PC-9 (cell line): ENCODE data around the gene RBM48. TPM values are rescaled to one million over a fixed set of nuclear protein-coding genes. Genes with fewer than 3 reads are reported as not detected.

Experiments used
- BruUV-seq: library from RNA; stranded (reverse); fragments of 400-500 nt; replicated peaks from 2 replicates; lab custom pipeline; 2021; lab: Mats Ljungman, UMichigan
- CTCF ChIA-PET: fragments of 300-600 bp; sonication (Branson Sonifier 250); formaldehyde crosslinking; loops from one replicate; lab custom pipeline; 2022; ENCODE audit warnings: antibody characterized with exemption; lab: Charles Lee
- POLR2A ChIA-PET: fragments of 300-600 bp; sonication (Branson Sonifier 250); formaldehyde crosslinking; loops from one replicate; lab custom pipeline; 2022; ENCODE audit warnings: antibody characterized with exemption; ENCODE audit not compliant: unreplicated experiment; lab: Charles Lee
- DNase-seq, 2 experiments: peaks; one replicate each; pipeline versions ENCODE4 v3.0.0 to v3.0.0-alpha.2; 2015 to 2022; ENCODE audit warnings: mixed read lengths in 1 of 2
- H2AFZ ChIP-seq: fragments of 200-600 bp; sonication (generic); 2 replicates; pipeline ENCODE4 v1.8.1; 2017; ENCODE audit warnings: antibody characterized with exemption
- H3F3A ChIP-seq: fragments of 200-600 bp; sonication (generic); 2 replicates; pipeline ENCODE4 v1.8.1; 2017; ENCODE audit warnings: antibody characterized with exemption, mild to moderate bottlenecking, low read depth; ENCODE audit not compliant: insufficient read depth
- H3K27ac ChIP-seq: fragments of 200-600 bp; sonication (generic); 2 replicates; pipeline ENCODE4 v1.6.1; 2016; ENCODE audit warnings: mixed run types
- H3K27me3 ChIP-seq: fragments of 200-600 bp; sonication (generic); 2 replicates; pipeline ENCODE4 v1.6.1; 2016; ENCODE audit warnings: low read depth, mixed run types; ENCODE audit not compliant: insufficient read depth
- H3K36me3 ChIP-seq: fragments of 200-600 bp; sonication (generic); 2 replicates; pipeline ENCODE4 v1.6.1; 2016; ENCODE audit warnings: low read depth, mixed run types
- H3K4me1 ChIP-seq: fragments of 200-600 bp; sonication (generic); replicated peaks from 2 replicates; pipeline ENCODE4 v1.6.1; 2016; ENCODE audit warnings: mixed run types; ENCODE audit not compliant: insufficient read depth
- H3K4me2 ChIP-seq: fragments of 200-600 bp; sonication (generic); 2 replicates; pipeline ENCODE4 v1.6.1; 2017; ENCODE audit warnings: mixed run types
- H3K4me3 ChIP-seq: fragments of 200-600 bp; sonication (generic); 2 replicates; pipeline ENCODE4 v1.6.1; 2016; ENCODE audit warnings: mixed run types
- H3K79me2 ChIP-seq: fragments of 200-600 bp; sonication (generic); 2 replicates; pipeline ENCODE4 v1.6.1; 2017; ENCODE audit warnings: low read depth, mixed run types
- H3K9me2 ChIP-seq: fragments of 200-600 bp; sonication (generic); 2 replicates; pipeline ENCODE4 v1.8.1; 2017; ENCODE audit warnings: mild to moderate bottlenecking; ENCODE audit not compliant: insufficient read depth
- H3K9me3 ChIP-seq: fragments of 200-600 bp; sonication (generic); 2 replicates; pipeline ENCODE4 v1.8.1; 2016; ENCODE audit warnings: low read depth; ENCODE audit not compliant: insufficient read depth
- H4K20me1 ChIP-seq: fragments of 200-600 bp; sonication (generic); 2 replicates; pipeline ENCODE4 v1.8.1; 2017; ENCODE audit not compliant: insufficient read depth
- CTCF ChIP-seq: fragments of 200-600 bp; sonication (generic); conservative IDR thresholded peaks from 2 replicates; pipeline ENCODE4 v1.6.1; 2017; ENCODE audit warnings: mixed run types, antibody characterized with exemption, mild to moderate bottlenecking, moderate library complexity
- EZH2 ChIP-seq: fragments of 200-600 bp; sonication (generic); IDR thresholded peaks from 2 replicates; pipeline ENCODE4 v1.8.0; 2017; ENCODE audit warnings: antibody characterized with exemption, low read depth
- intact Hi-C: fragments of 100-400 bp; cut with micrococcal nuclease; formaldehyde crosslinking; loops from one replicate; pipeline ENCODE4 v1.10.0; 2022; ENCODE audit not compliant: unreplicated experiment
- total RNA-seq: library from RNA; stranded (reverse); gene quantifications from 2 replicates; pipeline ENCODE4 v1.2.3, GENCODE V29; 2021

The RBM48 gene
- total RNA-seq, 1 experiment from 2014 or later = 11.5 TPM

GRCh38 chr7:92489634-92490033 lies 39.0 kb upstream of the RBM48 start:
- H3K27ac ChIP-seq = no peak overlapping the region
- H4K20me1 ChIP-seq = no peaks in the 10 kb centered on the region
- H2AFZ ChIP-seq = no peak overlapping the region
- no peak overlapping the region for H3K4me3 ChIP-seq
- no peaks in the 10 kb centered on the region for H3K27me3 ChIP-seq
- POLR2A ChIA-PET = no interaction called here
- TF ChIP-seq EZH2 = no peak
- TF ChIP-seq CTCF = no peak
- no peaks in the 10 kb centered on the region for H3K79me2 ChIP-seq
- no peaks in the 10 kb centered on the region for H3K9me2 ChIP-seq
- intact Hi-C loops = no loop called here
- DNase-seq = no peak
- H3K4me1 ChIP-seq = peaks cover 15% of the 10 kb centered on the region
- CTCF ChIA-PET = no interaction called here
- no peaks in the 10 kb centered on the region for H3K9me3 ChIP-seq
- no peak overlapping the region for H3K4me2 ChIP-seq
- BruUV-seq = no TSS peak
- H3F3A ChIP-seq = no peaks in the 10 kb centered on the region; the same call in none of the 2 replicates
- peaks cover 18% of the 10 kb centered on the region for H3K36me3 ChIP-seq

GRCh38 chr7:92496876-92497275 lies 31.7 kb upstream of the RBM48 start:
- ChIA-PET CTCF (no interaction called here), POLR2A (no interaction called here)
- Histone ChIP-seq H3K36me3 (no peaks in the 10 kb centered on the region; the same call in 1 of the 2 replicates), H3F3A (no peaks in the 10 kb centered on the region), H3K9me3 (no peaks in the 10 kb centered on the region), H3K4me2 (no peak overlapping the region), H3K4me3 (no peak overlapping the region), H3K27me3 (no peaks in the 10 kb centered on the region), H4K20me1 (no peaks in the 10 kb centered on the region), H3K27ac (no peak overlapping the region), H3K9me2 (no peaks in the 10 kb centered on the region), H3K4me1 (no peaks in the 10 kb centered on the region), H3K79me2 (no peaks in the 10 kb centered on the region), H2AFZ (no peak overlapping the region)
- no peak for TF ChIP-seq CTCF
- no peak for TF ChIP-seq EZH2
- DNase-seq = no peak
- intact Hi-C loops = no loop called here
- BruUV-seq = no TSS peak

GRCh38 chr7:92498557-92498956 lies 30.0 kb upstream of the RBM48 start:
- no TSS peak for BruUV-seq
- Histone ChIP-seq H3K4me3 (no peak overlapping the region), H3K9me3 (no peaks in the 10 kb centered on the region), H3K27ac (no peak overlapping the region), H2AFZ (no peak overlapping the region), H3K4me2 (no peak overlapping the region), H3F3A (no peaks in the 10 kb centered on the region), H4K20me1 (no peaks in the 10 kb centered on the region), H3K36me3 (no peaks in the 10 kb centered on the region), H3K27me3 (no peaks in the 10 kb centered on the region), H3K9me2 (no peaks in the 10 kb centered on the region), H3K4me1 (no peaks in the 10 kb centered on the region), H3K79me2 (no peaks in the 10 kb centered on the region)
- TF ChIP-seq CTCF = no peak
- no peak for TF ChIP-seq EZH2
- intact Hi-C loops = no loop called here
- ChIA-PET POLR2A (no interaction called here), CTCF (no interaction called here)
- DNase-seq = no peak
